Measurements from ENCODE around the gene SOAT1.

- no peak for TF ChIP-seq ARNT (IDR thresholded peaks at IDR 0.05)
- TF ChIP-seq FOXM1 (IDR thresholded peaks at IDR 0.05; ENCODE audit: borderline replicate concordance), result no peak
- TF ChIP-seq SUZ12 (IDR thresholded peaks at IDR 0.05), result no peak
- TF ChIP-seq ELF4 (IDR thresholded peaks at IDR 0.05), result no peak
- no peak for TF ChIP-seq PKNOX1 (IDR thresholded peaks at IDR 0.05)
- no peak for TF ChIP-seq CTBP1 (IDR thresholded peaks at IDR 0.05; ENCODE audit: borderline replicate concordance)
- no peak for TF ChIP-seq BHLHE40 (IDR thresholded peaks at IDR 0.05; ENCODE audit: borderline replicate concordance)
- no peak for TF ChIP-seq SP1 (IDR thresholded peaks at IDR 0.05)
- TF ChIP-seq TARDBP (IDR thresholded peaks at IDR 0.05), result no peak
- TF ChIP-seq NFRKB (IDR thresholded peaks at IDR 0.05), result no peak
- TF ChIP-seq FOXK2 (IDR thresholded peaks at IDR 0.05), result no peak
Measured at GRCh38 chr1:179376223-179376622, 82.6 kb downstream of the SOAT1 start.

Data from HEK293T (cell line).